ENCODE data around the gene ARHGAP33.

The ARHGAP33 gene

GRCh38 chr19:35780058-35780457 lies 4.7 kb downstream of the ARHGAP33 start:
- no peak for DNase-seq (ENCODE audit: low spot score)

- DNase-seq (ENCODE audit: low spot score): no peak
These were observed 5.4 kb downstream of the ARHGAP33 start for GRCh38 chr19:35780717-35781116.

GRCh38 chr19:35781650-35782049 lies 6.3 kb downstream of the ARHGAP33 start:
- DNase-seq (ENCODE audit: low spot score): no peak

- DNase-seq (ENCODE audit: low spot score): no peak
These were observed 7.2 kb downstream of the ARHGAP33 start for GRCh38 chr19:35782589-35782988.

- no peak for DNase-seq (ENCODE audit: low spot score)
These were observed 8.4 kb downstream of the ARHGAP33 start for GRCh38 chr19:35783469-35784434.

GRCh38 chr19:35784503-35785338 lies 9.4 kb downstream of the ARHGAP33 start:
- DNase-seq (ENCODE audit: low spot score): no peak

GRCh38 chr19:35785339-35785627 lies 9.9 kb downstream of the ARHGAP33 start:
- no peak for DNase-seq (ENCODE audit: low spot score)

GRCh38 chr19:35786299-35787160 lies 11.2 kb downstream of the ARHGAP33 start:
- DNase-seq (ENCODE audit: low spot score): no peak

- DNase-seq (ENCODE audit: low spot score): no peak
These were observed 11.9 kb downstream of the ARHGAP33 start for GRCh38 chr19:35787227-35787799.

GRCh38 chr19:35788205-35788960 lies 13.0 kb downstream of the ARHGAP33 start:
- no peak for DNase-seq (ENCODE audit: low spot score)

- DNase-seq (ENCODE audit: low spot score): no peak
These were observed 14.0 kb downstream of the ARHGAP33 start for GRCh38 chr19:35789195-35789977.

GRCh38 chr19:35789978-35790944 lies 14.9 kb downstream of the ARHGAP33 start:
- no peak for DNase-seq (ENCODE audit: low spot score)

GRCh38 chr19:35790981-35791813 lies 15.8 kb downstream of the ARHGAP33 start:
- no peak for DNase-seq (ENCODE audit: low spot score)

- no peak for DNase-seq (ENCODE audit: low spot score)
These were observed 16.5 kb downstream of the ARHGAP33 start for GRCh38 chr19:35791814-35792279.

- DNase-seq (ENCODE audit: low spot score): no peak
These were observed 16.9 kb downstream of the ARHGAP33 start for GRCh38 chr19:35792312-35792711.

- DNase-seq (ENCODE audit: low spot score): no peak
These were observed 17.5 kb downstream of the ARHGAP33 start for GRCh38 chr19:35792888-35793287.

- no peak for DNase-seq (ENCODE audit: low spot score)
These were observed 18.2 kb downstream of the ARHGAP33 start for GRCh38 chr19:35793381-35794165.
